Endothelial cell of umbilical vein (primary cell): ENCODE measurements around the gene ACAD9. TPM values are rescaled to one million over a fixed set of nuclear protein-coding genes. Genes with fewer than 3 reads are reported as not detected.

ENCODE experiments used
- BruUV-seq: library from RNA; stranded (reverse); fragments of 400-500 nt; replicated peaks from 2 replicates; lab custom pipeline; 2021; lab: Mats Ljungman, UMichigan
- CTCF ChIA-PET: fragments of 300-600, 350-600 bp; sonication (Branson Sonifier 250); formaldehyde crosslinking; loops from one replicate; lab custom pipeline; 2021; ENCODE audit warnings: antibody characterized with exemption, inconsistent platforms; lab: Charles Lee
- POLR2A ChIA-PET: fragments of 300-600, 350-600 bp; sonication (Branson Sonifier 250); formaldehyde crosslinking; loops from one replicate; lab custom pipeline; 2021; ENCODE audit warnings: antibody characterized with exemption, inconsistent platforms; lab: Charles Lee
- DNase-seq: peaks from one replicate; pipeline ENCODE4 v3.0.0-alpha.2; 2011; ENCODE audit warnings: low read depth, low spot score
- FAIRE-seq: peaks from 2 replicates; lab custom pipeline; 2011; peaks lifted over from hg19 to GRCh38; lab: Jason Lieb, UNC
- H2AFZ ChIP-seq: 2 replicates; pipeline ENCODE4 v1.6.0; 2012; ENCODE audit warnings: low read depth, low read length, control low read depth, inconsistent platforms
- H3K27ac ChIP-seq: 2 replicates; pipeline ENCODE4 v1.5.1; 2011; ENCODE audit warnings: low read depth, mild to moderate bottlenecking, control low read depth, low read length, moderate library complexity; ENCODE audit not compliant: insufficient read depth
- H3K27me3 ChIP-seq, 2 experiments: 2 replicates each; pipeline versions ENCODE4 v1.6.0 to v1.6.1; 2011; ENCODE audit warnings: low read length in 2 of 2, mixed read lengths in 1 of 2; ENCODE audit not compliant: control insufficient read depth in 2 of 2, insufficient read depth in 2 of 2
- H3K36me3 ChIP-seq, 2 experiments: 2 replicates in 1 of 2; 3 replicates in 1 of 2; pipeline ENCODE4 v1.5.1; 2011; ENCODE audit warnings: low read length in 2 of 2, mild to moderate bottlenecking in 1 of 2, moderate library complexity in 1 of 2; ENCODE audit not compliant: control insufficient read depth in 2 of 2, insufficient read depth in 2 of 2; ENCODE audit errors: extremely low read depth in 1 of 2
- H3K4me1 ChIP-seq: 3 replicates; pipeline ENCODE4 v1.5.1; 2011; ENCODE audit warnings: mild to moderate bottlenecking, low read length; ENCODE audit not compliant: control insufficient read depth, insufficient read depth; ENCODE audit errors: extremely low read depth
- H3K4me2 ChIP-seq: 2 replicates; pipeline ENCODE4 v1.6.1; 2011; ENCODE audit warnings: low read length, control low read depth, mixed read lengths; ENCODE audit not compliant: insufficient read depth
- H3K4me3 ChIP-seq, 3 experiments: fragments of 200-600 bp in 1 of 3; sonication (generic), shearing (Covaris generic) in 1 of 3; replicated peaks in 1 of 3; 2 replicates each; pipeline ENCODE4 v1.5.1; 2011 to 2016; ENCODE audit warnings: control low read depth in 3 of 3, low read length in 3 of 3, mild to moderate bottlenecking in 2 of 3, inconsistent platforms in 1 of 3, low read depth in 1 of 3, moderate library complexity in 1 of 3; ENCODE audit not compliant: insufficient read depth in 1 of 3
- H3K79me2 ChIP-seq: 2 replicates; pipeline ENCODE4 v1.6.0; 2012; ENCODE audit warnings: low read length, inconsistent platforms; ENCODE audit not compliant: control insufficient read depth, insufficient read depth
- H3K9ac ChIP-seq: replicated peaks from 2 replicates; pipeline ENCODE3; 2011; ENCODE audit warnings: low read length, control low read depth; ENCODE audit not compliant: insufficient read depth; ENCODE audit errors: extremely low read depth
- H3K9me1 ChIP-seq: replicated peaks from 3 replicates; pipeline ENCODE4 v1.6.0; 2011; ENCODE audit warnings: mild to moderate bottlenecking, low read length; ENCODE audit not compliant: control insufficient read depth, insufficient read depth; ENCODE audit errors: extremely low read depth
- H3K9me3 ChIP-seq: replicated peaks from 2 replicates; pipeline ENCODE4 v1.5.1; 2012; ENCODE audit warnings: low read length, inconsistent platforms; ENCODE audit not compliant: control insufficient read depth, insufficient read depth
- H4K20me1 ChIP-seq: replicated peaks from 2 replicates; pipeline ENCODE3; 2011; ENCODE audit warnings: mild to moderate bottlenecking, low read length; ENCODE audit not compliant: control insufficient read depth, insufficient read depth; ENCODE audit errors: extremely low read depth
- CTCF ChIP-seq, 2 donors: IDR thresholded peaks; 1 replicate in 1 of 2; 2 replicates in 1 of 2; pipeline ENCODE4 v1.5.1; 2011; ENCODE audit warnings: low read length in 2 of 2, mild to moderate bottlenecking in 2 of 2, moderate library complexity in 2 of 2, control low read depth in 1 of 2, inconsistent platforms in 1 of 2, low read depth in 1 of 2; ENCODE audit not compliant: insufficient read depth in 1 of 2; ENCODE audit errors: extremely low read depth in 1 of 2
- EZH2 ChIP-seq: IDR thresholded peaks from 2 replicates; pipeline ENCODE4 v1.6.1; 2012; ENCODE audit warnings: borderline replicate concordance, low read depth, mild to moderate bottlenecking, moderate library complexity, low read length, inconsistent platforms; ENCODE audit not compliant: severe bottlenecking
- FOS ChIP-seq: IDR thresholded peaks from 2 replicates; pipeline ENCODE4 v1.6.1; 2011; ENCODE audit warnings: mild to moderate bottlenecking, low read length, moderate library complexity, borderline replicate concordance; ENCODE audit not compliant: insufficient read depth
- GATA2 ChIP-seq: IDR thresholded peaks from 2 replicates; pipeline ENCODE4 v1.7.0; 2011; ENCODE audit warnings: low read depth, mild to moderate bottlenecking, moderate library complexity, mixed read lengths, low read length; ENCODE audit not compliant: insufficient read length, insufficient read depth
- JUN ChIP-seq: IDR thresholded peaks from 2 replicates; pipeline ENCODE4 v1.6.1; 2011; ENCODE audit warnings: borderline replicate concordance, low read depth; ENCODE audit not compliant: insufficient read length, insufficient read depth
- MAX ChIP-seq: IDR thresholded peaks from 2 replicates; pipeline ENCODE4 v1.6.1; 2011; ENCODE audit not compliant: insufficient read depth, insufficient read length
- MYC ChIP-seq: IDR thresholded peaks from one replicate; pipeline ENCODE4 v1.6.1; 2011; ENCODE audit warnings: mild to moderate bottlenecking, low read depth, low read length
- POLR2A ChIP-seq: IDR thresholded peaks from 2 replicates; pipeline ENCODE4 v1.6.1; 2012; ENCODE audit warnings: low read depth, mild to moderate bottlenecking, control low read depth, low read length
- POLR2AphosphoS5 ChIP-seq: IDR thresholded peaks from 2 replicates; pipeline ENCODE4 v1.6.1; 2012; ENCODE audit warnings: low read depth, mild to moderate bottlenecking, control low read depth, low read length, moderate library complexity; ENCODE audit not compliant: insufficient read depth
- dilution Hi-C: fragments of 300-500 bp; cut with MboI; formaldehyde crosslinking; loops from one replicate; pipeline ENCODE4 v1.15.0; 2019; ENCODE audit warnings: low sequenced_read_pairs; ENCODE audit not compliant: extremely low pct_ligation_motif_present
- intact Hi-C: fragments of 100-400 bp; cut with micrococcal nuclease; formaldehyde crosslinking; loops from one replicate; pipeline ENCODE4 v1.10.0; 2022
- polyA plus RNA-seq, 4 experiments: library from polyadenylated mRNA; depleted of rRNA in 3 of 4; stranded (reverse) in 3 of 4; unstranded in 1 of 4; fragments of >200 nt; gene quantifications; 2 replicates each; pipeline versions ENCODE4 v1.2.1 to v1.2.3, GENCODE V29; 2011 to 2012; ENCODE audit warnings: missing spikeins in 1 of 4
- total RNA-seq: library from RNA; stranded (reverse); gene quantifications from 2 replicates; pipeline ENCODE4 v1.2.3, GENCODE V29; 2021

The ACAD9 gene
- total and polyA plus RNA-seq, 2 donors (not counting 3 experiments of a cell fraction or from before 2014, with no cell fraction given), result 58.6 to 65.8 TPM

- BruUV-seq, result no TSS peak
- H3K27me3 ChIP-seq, result no peaks in the 10 kb centered on the region
- no peak overlapping the region for H2AFZ ChIP-seq
- ChIA-PET CTCF (no interaction called here), POLR2A (no interaction called here)
- H4K20me1 ChIP-seq, result no peaks in the 10 kb centered on the region
- no peaks in the 10 kb centered on the region for H3K9me1 ChIP-seq
- no peak for FAIRE-seq
- TF ChIP-seq GATA2 (no peak), POLR2A (no peak), CTCF (IDR thresholded peaks at IDR 0.05; ENCODE audit: extremely low read depth in 1 of 2, insufficient read depth in 1 of 2, low read depth in 1 of 2, low read length in 2 of 2) (no peak), FOS (no peak), JUN (no peak), MYC (no peak), MAX (no peak), EZH2 (no peak), POLR2AphosphoS5 (no peak)
- H3K9ac ChIP-seq, result no peak overlapping the region
- no peak overlapping the region for H3K4me2 ChIP-seq
- H3K79me2 ChIP-seq, result peaks cover 1% of the 10 kb centered on the region
- dilution Hi-C loops (no loop called here), intact Hi-C loops (no loop called here)
- H3K36me3 ChIP-seq, result peaks cover 11 to 39% of the 10 kb centered on the region in 2 experiments
- no peak for DNase-seq
- H3K9me3 ChIP-seq, result no peaks in the 10 kb centered on the region
- no peak overlapping the region for H3K27ac ChIP-seq
- no peak overlapping the region for H3K4me3 ChIP-seq
- H3K4me1 ChIP-seq, result no peaks in the 10 kb centered on the region
These were observed 16.6 kb downstream of the ACAD9 start for GRCh38 chr3:128895843-128896697.
